Activated CD4-positive, alpha-beta T cell treated with anti-CD3 and anti-CD28 coated beads, Interleukin-2, amount 50 U/mL, for 16 hours (primary cell): Measurements from ENCODE around the gene MKKS.
A peak's percentile ranks its signal among the peaks of the same experiment; 100 is the strongest.
"Not testable (repeated sequence)": the region's sequence is repeated elsewhere in the genome, so short reads cannot be mapped to it uniquely, and the experiment has no call there.

ENCODE experiments used
- DNase-seq: peaks from one replicate; pipeline ENCODE4 v3.0.0-alpha.2; 2020

MKKS gene

GRCh38 chr20:10448270-10449156 is 14.5 kb upstream of the MKKS start:
- no peak for DNase-seq

DNA sequence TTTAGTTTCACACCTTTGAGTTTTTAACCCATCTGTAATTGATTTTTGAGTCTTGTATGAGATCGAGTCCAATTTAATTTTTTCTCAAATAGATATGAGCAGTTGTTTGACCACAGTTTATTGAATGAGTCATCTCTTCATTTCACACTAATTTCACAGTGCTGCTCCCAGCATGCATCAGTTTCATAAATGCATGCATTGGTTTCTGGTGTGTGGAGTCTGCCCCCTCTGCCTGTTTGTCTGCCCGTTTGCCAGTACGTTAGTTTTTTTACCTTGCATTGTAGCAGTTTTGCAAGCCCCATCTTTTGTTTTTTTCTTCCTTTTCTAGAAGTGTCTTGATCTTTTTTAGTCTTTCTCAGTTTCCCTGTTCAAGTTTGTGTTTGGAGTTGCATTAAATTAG is 13.0 kb upstream of the MKKS start:
- DNase-seq, result peak; percentile 88

DNA sequence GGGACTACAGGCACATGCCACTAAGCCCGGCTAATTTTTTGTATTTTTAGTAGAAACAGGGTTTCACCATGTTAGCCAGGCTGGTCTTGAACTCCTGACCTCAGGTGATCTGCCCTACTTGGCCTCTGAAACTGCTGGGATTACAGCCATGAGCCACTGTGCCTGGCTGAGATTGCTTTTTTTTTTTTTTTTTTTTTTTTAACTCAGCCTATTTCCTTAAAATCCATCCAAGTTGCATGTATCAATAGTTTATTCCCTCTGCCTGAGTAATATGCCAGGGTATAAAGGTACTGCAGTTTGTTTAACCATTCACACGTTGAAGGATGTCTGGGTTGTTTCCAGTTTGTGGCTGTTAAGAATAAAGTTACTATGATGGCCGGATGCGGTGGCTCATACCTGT is 11.7 kb upstream of the MKKS start:
- DNase-seq, result no peak

DNA sequence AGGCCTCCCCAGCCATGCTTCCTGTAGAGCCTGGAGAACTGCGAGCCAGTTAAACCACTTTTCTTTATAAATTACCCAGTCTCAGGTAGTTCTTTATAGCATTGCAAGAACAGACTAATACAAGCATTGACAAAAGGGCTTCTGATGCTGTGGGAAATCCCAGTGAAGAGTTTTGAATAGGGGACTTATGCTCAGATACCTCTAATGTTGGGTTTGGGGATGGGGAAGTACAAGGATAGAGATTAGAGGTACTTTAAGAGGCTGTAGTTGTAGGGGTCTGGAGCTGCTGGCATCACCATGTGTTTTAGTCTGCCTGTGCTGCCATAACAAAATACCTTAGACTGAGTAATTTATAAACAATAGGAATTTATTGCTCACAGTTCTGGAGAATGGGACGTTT is 9.9 kb upstream of the MKKS start:
- no peak for DNase-seq

- DNase-seq, result peak; percentile 25
Measured at GRCh38 chr20:10438217-10438616, 4.2 kb upstream of the MKKS start.

DNA sequence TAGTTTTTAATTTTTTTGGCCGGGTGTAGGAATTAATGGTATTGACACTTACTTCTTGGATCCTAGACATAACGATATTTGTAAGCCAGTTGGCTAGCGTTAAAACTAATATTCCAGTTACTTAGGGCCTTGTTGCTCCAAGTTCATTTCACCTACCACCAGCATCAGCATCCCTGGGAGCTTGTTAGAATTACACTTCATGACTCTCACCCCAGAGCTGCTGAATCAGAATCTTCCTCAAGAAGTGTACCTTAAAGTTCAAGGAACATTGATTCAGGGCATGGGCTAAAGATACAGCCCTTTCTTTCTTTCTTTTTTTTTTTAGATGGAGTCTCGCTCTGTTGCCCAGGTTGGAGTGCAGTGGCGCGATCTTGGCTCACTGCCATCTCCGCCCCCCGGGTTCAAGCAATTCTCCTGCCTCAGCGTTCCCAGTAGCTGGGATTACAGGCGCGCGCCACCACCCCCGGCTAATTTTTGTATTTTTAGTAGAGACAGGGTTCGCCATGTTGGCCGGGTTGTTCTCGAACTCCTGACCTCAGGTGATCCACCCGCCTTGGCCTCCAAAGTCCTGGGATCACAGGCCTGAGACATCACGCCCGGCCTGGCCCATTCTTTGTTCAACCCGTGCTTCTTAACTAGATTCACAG is 2.2 kb upstream of the MKKS start:
- no peak for DNase-seq

DNA sequence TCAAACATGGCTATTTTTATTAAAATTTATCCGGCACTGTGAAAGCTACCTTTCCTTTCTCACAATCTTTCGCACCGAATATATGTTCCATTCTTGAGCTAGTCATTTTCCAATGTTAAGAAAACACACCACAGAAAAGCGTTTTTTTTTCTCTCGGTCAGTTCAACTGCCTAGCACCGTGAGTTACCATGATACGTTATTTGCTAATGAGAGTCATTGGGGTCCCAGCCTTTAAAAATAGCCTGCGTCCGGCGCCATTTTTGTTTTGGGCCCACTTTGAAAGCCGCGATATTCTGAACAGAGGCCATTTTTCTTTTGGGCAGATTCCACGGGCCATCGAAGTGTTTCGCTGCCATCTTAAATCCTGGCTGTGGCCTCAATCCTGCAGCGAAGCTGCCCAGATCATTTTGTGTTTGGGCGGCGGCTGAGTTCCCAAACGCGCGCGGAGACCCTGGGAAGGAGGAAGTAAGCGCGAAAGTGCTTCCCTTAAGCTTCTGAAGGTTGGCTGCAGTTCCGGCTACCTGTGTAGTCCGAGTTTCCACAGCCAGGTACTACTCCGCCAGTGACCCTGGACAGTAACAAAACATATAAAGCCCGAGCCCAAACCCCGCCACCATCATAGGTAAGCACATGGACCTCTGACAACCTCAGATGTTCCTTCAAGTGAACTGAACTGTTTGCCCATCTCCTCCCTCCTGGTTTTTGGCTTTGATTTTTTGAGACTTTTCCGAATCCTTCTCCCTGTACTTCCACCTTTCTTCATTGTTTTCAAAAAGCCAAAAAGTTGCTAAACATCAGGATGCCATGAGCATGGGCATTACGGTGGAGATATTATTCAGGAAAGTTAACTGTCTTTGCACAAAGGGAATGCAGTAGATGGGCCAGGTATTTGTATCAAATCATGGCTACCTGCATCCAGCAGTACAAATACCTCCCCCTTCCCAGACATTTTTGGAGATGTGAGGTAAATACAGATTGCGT is 1.1 kb upstream of the MKKS start, which contains the start of gene SLX4IP:
Gene SLX4IP (plus strand): TSS at position 474 of the 981 bp plus-strand sequence. CDS start 22,900 bp downstream, outside the sequence.
- peak; percentile 93 for DNase-seq

DNA sequence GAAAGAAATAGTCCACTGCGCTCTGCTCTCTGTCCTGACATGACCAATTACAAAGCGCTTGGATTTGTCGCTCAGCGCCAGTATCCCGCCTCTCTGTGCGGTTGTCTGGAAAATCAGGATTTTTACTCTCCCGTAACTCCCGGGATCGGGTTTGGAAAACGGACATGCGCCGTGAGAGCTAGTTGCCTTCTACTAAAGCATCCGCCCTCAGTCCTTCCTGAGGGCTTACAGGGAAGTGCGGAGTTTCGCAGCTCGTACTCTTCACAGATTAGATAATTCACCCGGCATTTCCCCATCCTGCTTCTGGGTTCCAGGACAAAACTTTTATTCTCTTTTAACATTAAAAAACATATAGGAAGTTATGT is 427 bp upstream of the MKKS start:
- DNase-seq, result peak; percentile 85

DNA sequence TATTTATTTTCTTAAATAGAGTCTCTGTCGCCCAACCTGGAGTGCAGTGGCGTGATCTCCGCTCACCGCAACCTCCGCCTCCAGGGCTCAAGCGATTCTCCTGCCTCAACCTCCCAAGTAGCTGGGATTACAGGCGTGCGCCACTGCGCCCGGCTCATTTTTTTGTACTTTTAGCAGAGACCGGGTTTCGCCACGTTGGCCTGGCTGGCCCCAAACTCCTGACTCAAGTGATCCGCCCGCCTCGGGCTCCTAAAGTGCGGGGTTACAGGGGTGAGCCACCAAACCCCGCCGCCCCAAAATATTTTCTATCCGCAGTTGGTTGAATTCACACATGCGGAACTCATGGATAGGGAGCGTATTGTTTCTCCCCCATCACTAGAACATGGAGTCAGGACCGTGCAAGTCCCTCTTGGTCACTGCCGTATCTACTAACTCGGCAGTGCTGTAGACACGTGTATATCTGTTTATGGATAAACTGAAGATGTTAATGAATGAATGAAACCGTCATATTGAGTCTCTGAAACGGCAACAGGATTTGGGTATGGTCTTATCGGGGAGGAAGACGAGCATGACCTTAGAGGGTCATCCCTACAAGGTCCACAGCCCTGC is 904 bp downstream of the MKKS start:
- DNase-seq, result no peak

DNA sequence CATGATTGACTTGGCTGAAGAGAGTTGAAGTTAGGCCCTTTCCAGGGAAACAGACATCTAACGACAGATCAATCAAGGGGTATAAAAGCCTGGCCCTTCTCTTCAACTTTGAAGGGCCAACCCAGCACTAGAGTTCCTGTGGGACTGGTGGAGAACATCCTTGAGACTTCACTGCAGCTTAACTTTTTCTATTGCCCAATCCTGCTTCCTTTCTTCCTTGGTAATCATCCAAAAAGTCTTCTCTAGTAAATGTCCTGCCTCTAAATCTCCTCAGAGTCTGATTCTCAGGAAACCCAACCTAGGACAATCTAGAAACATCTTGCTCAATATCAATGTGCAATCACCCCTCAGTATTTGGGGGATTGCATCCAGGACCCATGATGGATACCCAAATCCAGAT is 1.9 kb downstream of the MKKS start:
- no peak for DNase-seq

DNA sequence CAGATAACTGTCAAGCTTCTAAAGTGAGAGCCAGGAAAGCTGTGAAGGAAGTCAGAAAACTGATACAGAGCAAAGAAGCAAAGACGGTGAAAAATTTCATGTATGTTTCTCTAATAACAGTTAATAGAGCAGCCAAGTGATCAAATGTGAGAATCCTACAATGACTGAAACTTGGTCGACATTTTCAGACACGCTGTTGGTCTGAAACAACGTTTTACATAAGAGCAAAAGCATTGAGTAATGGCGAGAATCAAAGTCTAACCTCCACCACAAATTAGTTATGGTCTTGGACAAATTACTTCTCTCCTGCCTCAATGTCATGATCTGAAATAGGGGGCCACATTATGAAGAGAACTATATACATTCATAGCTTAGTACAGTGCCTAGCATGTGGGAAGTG is 3.3 kb downstream of the MKKS start:
- peak; percentile 33 for DNase-seq

DNA sequence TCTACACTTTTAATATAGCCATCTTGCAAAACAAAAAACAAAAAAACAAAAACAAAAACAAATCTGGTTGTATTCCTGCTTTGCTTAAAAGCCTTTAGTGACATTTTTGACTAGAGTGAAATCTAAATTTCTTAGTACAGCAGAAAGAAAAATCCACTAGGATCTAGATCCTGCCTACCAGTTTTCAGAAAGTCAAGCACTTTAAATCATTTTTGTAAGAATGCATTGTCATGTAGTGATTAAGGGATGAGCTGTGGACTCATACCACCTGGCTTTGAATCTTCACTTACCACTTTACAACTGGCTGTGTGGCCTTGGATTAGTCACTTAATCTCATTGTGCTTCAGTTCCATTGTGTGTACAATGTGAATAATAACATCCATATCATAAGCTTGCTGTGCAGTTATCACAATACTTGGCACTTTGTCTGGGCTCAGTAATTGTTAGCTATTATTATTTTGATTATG is 4.0 kb downstream of the MKKS start:
- peak; percentile 60 for DNase-seq

GRCh38 chr20:10429443-10429981 is 4.5 kb downstream of the MKKS start:
- DNase-seq, result no peak

- DNase-seq, result no peak
Measured at GRCh38 chr20:10428008-10428407, 6.0 kb downstream of the MKKS start.

- DNase-seq, result peak; percentile 37
Measured at GRCh38 chr20:10427060-10427692, 6.8 kb downstream of the MKKS start.

GRCh38 chr20:10423735-10424134 is 10.3 kb downstream of the MKKS start:
- no peak for DNase-seq

- no peak for DNase-seq
Measured at GRCh38 chr20:10419550-10420133, 14.4 kb downstream of the MKKS start.

DNA sequence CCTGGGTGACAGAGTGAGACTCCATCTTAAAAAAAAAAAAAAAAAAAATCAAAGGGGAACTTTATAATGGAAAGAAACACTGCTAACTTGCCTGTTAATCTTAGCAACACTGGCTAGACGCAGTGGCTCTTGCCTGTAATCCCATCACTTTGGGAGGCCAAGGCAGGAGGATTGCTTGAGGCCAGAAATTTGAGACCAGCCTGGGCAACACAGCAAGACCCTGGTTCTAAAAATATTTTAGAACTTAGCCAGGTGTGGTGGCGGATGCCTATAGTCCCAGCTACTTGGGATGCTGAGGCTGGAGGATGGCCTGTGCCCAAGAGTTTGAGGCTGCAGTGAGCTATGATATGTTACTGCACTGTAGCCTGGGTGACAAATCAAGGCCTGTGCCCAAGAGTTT is 16.8 kb downstream of the MKKS start:
- not testable (repeated sequence) for DNase-seq

DNA sequence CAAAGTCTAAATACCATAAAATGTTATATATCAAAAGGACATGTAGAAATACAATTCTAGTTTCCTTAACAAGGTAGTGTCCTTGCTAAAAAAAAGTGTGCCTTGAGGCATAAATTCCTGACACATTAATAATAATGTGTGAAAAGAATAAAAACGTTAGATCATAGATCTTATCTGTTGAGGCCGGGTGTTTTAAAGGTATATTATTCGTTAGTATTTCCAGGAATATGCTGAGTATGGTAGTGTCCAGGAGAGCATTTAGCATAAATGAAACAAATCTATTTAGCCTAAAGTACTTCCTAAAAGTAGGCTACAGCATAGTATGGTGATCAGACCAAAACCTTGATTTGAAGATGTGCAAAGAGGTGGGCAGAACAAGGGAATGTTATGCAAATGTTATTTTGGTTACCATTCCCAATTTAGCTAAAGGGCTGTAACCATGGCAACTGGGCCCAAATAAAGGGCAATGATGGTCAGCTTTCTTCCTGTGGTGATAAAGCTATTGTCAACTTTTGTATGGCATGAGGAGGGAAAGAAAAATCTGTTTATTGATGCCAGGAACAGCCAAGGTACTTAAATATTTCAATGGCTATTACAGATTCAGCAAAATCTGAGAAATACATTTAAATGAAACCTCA is 18.9 kb downstream of the MKKS start:
- no peak for DNase-seq

DNA sequence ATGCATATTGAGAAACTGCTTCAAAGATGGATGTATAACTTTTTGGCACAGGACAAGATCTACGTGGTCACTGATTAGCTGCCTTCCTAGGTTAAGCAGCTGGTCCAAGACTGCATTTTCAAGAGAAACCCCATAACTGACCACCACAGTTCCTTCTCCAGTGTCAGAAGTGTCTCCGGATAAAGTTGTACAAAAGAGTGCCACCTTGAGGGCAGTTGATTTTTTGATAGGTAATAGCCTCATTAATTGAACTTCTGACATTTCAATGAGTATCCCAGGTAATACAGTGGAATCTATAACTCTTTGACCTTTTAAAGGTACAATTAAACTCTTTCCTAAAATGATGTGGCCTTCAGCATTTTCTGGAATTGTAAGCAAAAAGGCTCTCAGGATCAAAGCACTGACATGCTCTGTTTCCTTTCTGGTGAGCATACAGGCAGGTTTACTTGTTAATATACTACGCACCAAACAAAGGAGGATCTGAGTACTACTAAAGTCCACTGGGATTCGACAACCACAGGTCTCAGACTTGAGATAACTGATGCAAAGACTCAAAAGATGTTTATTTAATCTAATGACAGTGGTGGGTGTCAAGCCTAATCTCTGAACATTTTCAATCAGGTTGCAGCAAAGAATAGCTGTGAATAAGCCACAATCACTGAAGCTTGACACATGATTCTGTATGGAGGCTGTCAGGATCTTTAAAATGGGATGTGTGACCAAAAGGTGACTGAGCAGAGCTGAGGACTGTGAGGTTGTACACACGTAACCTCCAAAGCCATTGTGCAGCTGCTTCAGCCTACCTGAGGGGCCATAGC is 21.2 kb downstream of the MKKS start:
- no peak for DNase-seq
